GM12891 (cell line): Measurements from ENCODE around the gene CORO1C.
"Not testable (repeated sequence)": the region's sequence is repeated elsewhere in the genome, so short reads cannot be mapped to it uniquely, and the experiment has no call there.

Experiments used
- DNase-seq: peaks from one replicate; pipeline ENCODE4 v3.0.0; 2011; ENCODE audit warnings: low spot score; ENCODE audit not compliant: insufficient read length
- FAIRE-seq: peaks from 2 replicates; lab custom pipeline; 2011; peaks lifted over from hg19 to GRCh38; lab: Jason Lieb, UNC
- PAX5 ChIP-seq: IDR thresholded peaks from 2 replicates; pipeline ENCODE4 v1.6.1; 2011; ENCODE audit warnings: low read length, moderate library complexity, mild to moderate bottlenecking; ENCODE audit not compliant: insufficient read depth, severe bottlenecking
- POLR2A ChIP-seq: IDR thresholded peaks from 2 replicates; pipeline ENCODE4 v1.6.1; 2011; ENCODE audit warnings: low read depth, low read length, control low read depth
- POLR2AphosphoS5 ChIP-seq: IDR thresholded peaks from 2 replicates; pipeline ENCODE4 v1.6.1; 2011; ENCODE audit warnings: low read depth, low read length, control low read depth
- POU2F2 ChIP-seq: IDR thresholded peaks from 2 replicates; pipeline ENCODE4 v1.6.1; 2011; ENCODE audit warnings: low read depth, mild to moderate bottlenecking, control low read depth, low read length, moderate library complexity
- SPI1 ChIP-seq: IDR thresholded peaks from 2 replicates; pipeline ENCODE4 v1.6.1; 2011; ENCODE audit warnings: low read depth, low read length, control low read depth
- TAF1 ChIP-seq: IDR thresholded peaks from 2 replicates; pipeline ENCODE4 v1.6.1; 2011; ENCODE audit warnings: low read depth, low read length, control low read depth

CORO1C gene

DNA sequence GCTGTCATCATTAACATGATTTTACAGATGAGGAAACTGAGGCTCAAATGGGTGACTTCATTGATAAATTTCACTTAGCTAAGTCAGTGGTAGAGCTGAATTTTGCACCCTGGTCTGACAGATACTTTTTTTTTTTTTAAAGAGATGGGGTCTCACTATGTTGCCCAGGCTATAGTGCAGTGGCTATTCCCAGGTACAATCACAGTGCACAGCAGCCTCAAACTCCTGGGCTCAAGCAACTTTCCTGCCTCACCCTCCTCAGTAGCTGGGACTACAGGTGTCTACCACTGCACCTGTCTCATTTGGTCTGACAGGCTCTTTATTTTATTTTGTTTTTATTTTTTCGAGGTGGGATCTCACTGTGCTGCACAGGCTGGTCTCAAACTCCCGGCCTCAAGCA lies 24.2 kb upstream of the CORO1C start:
- no peak for DNase-seq
- TF ChIP-seq SPI1 (no peak), POLR2A (no peak), PAX5 (no peak), POLR2AphosphoS5 (no peak), TAF1 (no peak), POU2F2 (no peak)
- FAIRE-seq, result no peak

DNA sequence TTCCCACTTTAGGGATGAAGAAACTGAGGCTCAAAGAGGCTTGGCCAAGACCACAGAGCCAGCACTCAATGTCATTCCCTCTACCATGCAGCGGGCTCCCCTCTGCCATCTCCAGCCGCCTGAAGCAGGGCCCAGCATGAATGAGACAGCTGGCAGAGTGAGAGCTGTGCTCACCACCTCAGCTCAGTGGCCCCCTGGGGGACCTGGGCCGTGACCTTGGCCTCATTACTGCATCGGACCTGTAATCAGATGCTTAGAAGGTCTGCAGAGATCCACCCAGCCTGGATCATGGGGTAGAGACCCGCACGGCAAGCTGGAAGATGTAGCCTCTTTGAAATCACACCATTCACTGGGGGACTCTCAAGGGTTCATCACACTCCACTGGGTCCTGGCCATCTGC lies 22.7 kb upstream of the CORO1C start:
- DNase-seq, result no peak
- no peak for TF ChIP-seq POU2F2
- no peak for TF ChIP-seq POLR2A
- no peak for TF ChIP-seq SPI1
- TF ChIP-seq PAX5, result no peak
- TF ChIP-seq POLR2AphosphoS5, result no peak
- no peak for TF ChIP-seq TAF1
- no peak for FAIRE-seq

DNA sequence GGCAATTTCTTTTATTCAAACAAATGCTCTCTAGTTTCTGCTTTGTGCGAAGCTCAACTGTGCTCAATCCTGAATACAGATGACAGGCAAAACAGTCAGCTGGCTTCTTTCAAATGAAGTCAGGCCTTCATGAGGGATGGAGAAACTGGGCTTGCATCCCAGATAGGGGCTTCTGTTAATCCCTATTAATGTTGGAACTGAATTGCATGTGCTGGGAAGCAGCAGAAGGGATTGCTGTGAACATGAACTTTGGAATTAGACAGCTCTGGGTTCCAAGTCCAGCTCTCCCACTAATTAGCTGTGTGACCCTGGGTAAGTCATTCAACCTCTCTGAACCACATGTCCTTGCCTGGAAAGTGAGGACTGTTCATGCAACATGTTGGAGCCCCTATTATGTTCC lies 21.1 kb upstream of the CORO1C start:
- no peak for TF ChIP-seq POLR2AphosphoS5
- no peak for TF ChIP-seq SPI1
- no peak for TF ChIP-seq PAX5
- TF ChIP-seq POU2F2, result no peak
- TF ChIP-seq POLR2A, result no peak
- TF ChIP-seq TAF1, result no peak
- DNase-seq (no peak), FAIRE-seq (no peak)

DNA sequence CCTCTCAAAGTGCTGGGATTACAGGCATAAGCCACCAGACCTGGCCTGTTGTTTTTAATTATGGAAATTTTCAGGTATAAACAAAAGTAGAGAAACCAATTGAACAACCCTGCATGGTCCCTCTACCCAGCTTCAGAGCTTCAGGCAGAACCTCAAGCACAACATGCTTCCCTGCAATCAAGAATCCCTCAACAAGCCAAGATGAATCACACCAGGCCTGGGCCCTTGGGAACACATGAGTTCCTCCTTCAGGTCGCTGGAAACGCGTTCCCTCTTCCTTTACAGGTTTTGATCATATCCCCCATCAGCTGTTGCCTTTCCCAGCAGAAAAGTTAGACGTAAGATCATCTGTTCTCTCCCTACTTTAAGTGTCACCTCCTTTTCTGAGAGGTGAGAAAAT lies 20.5 kb upstream of the CORO1C start:
- DNase-seq, result no peak
- TF ChIP-seq POU2F2 (no peak), POLR2AphosphoS5 (no peak), TAF1 (no peak), PAX5 (no peak), SPI1 (no peak), POLR2A (no peak)
- FAIRE-seq, result no peak

DNA sequence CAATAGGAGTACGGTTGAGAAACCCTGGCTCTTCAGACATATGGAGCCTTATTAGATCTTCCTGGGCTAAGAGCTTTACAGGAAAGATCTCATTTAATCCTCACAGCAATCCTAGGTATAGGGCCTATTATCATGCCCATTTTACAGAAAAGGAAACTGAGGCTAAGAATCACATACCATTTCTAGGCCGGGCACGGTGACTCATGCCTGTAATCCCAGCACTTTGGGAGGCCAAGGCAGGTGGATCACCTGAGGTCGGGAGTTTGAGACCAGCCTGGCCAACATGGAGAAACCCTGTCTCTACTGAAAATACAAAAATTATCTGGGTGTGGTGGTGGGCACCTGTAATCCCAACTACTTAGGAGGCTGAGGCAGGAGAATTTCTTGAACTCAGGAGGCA lies 19.7 kb upstream of the CORO1C start:
- DNase-seq, FAIRE-seq: not testable (repeated sequence)

DNA sequence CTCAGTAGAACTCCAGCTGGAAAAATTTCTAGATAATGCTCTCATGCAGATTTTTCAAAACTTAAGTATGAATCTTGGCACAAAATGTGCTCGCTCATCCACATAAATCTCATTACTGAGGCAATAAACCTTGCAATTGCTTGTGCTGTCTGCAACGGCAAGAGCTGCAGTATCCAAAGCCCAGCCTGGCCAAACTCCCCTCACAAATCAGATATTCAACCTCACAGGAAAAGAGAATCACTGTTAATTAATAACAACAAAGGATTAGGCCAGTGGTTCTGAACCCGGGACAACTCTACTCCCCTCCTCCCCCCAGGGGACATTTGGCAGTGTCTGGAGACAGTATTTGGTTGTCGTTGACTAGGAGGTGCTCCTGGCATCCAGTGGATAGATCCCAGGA lies 19.2 kb upstream of the CORO1C start:
- DNase-seq, result no peak
- no peak for TF ChIP-seq POLR2A
- no peak for TF ChIP-seq POLR2AphosphoS5
- no peak for TF ChIP-seq TAF1
- TF ChIP-seq PAX5, result no peak
- TF ChIP-seq POU2F2, result no peak
- TF ChIP-seq SPI1, result no peak
- FAIRE-seq, result no peak

DNA sequence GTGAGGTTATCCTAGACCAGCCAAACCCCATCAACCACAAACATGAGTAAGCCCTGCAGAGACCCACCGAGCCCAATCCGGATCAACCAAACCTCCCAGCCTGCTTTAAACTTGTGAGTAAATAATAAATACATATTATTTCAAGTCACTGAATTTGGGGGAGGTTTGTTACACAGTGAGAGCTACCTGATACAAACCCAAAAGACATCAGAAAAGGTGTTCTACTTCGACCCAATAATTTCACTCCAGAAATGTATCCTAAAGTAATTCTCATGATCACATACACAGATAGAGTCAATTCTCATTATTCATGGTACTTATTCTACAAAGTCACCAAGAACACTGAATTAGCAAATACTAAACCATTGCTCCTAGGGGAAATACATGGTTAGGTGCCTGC lies 16.2 kb upstream of the CORO1C start:
- DNase-seq, result no peak
- TF ChIP-seq SPI1 (no peak), TAF1 (no peak), POLR2AphosphoS5 (no peak), POU2F2 (no peak), POLR2A (no peak), PAX5 (no peak)
- FAIRE-seq, result no peak

DNA sequence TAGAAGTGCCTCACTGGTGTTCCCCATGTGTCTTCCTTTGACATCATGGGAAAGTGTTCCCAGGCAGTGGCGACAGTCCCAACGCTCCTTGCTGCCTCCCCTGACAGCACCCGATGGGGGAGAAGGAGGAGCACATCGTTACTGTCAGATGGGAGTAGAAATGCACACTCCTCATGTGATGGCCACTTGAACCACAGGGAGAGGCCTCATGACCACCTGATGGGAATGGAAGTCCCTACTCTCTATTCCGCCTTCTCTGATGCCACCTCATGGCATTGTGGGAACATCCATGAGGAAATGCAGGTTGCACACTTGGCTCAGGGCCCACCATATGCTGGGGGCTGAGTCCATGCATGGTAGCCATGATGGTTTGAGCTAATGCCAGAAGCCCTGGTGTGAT lies 14.3 kb upstream of the CORO1C start:
- TF ChIP-seq POU2F2 (no peak), POLR2A (no peak), POLR2AphosphoS5 (no peak), SPI1 (no peak), PAX5 (no peak), TAF1 (no peak)
- FAIRE-seq (no peak), DNase-seq (no peak)

DNA sequence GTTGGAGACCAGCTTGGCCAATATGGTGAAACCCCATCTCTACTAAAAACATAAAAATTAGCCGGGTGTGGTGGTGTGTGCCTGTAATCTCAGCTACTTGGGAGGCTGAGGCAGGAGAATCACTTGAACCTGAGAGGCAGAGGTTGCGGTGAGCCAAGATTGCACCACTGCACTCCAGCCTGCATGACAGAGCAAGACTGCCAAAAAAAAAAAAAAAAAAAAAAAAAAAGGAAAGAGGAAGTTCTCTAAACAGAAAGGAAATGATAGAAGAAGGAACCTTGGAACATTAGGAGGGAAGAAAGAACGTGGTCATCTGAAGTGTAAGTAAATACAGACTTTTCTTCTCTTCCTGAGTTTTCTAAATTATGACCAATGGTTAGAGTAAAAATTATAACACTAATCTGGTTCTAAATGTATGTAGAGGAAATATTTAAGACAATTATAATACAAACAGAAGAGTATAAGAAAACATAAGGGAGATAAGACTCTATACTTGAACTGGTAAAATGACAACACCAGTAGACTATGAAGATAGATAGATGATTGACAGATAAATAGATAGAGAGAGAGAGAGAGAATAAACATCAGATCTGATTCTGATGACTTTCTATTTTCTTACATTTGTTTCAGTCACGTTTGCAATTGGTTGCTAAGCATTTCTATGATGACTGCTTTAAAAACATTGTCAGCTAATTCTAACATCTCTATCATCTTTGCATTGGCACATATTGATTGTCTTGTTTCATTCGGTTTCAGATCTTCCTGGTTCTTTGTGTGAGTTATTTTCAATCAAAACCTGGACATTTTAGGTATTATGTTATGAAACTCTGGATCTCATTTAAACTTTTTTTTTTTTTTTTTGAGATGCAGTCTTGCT lies 12.9 kb upstream of the CORO1C start:
- FAIRE-seq (no peak), DNase-seq (no peak)
- TF ChIP-seq POU2F2, result no peak
- TF ChIP-seq SPI1, result no peak
- no peak for TF ChIP-seq POLR2A
- TF ChIP-seq POLR2AphosphoS5, result no peak

DNA sequence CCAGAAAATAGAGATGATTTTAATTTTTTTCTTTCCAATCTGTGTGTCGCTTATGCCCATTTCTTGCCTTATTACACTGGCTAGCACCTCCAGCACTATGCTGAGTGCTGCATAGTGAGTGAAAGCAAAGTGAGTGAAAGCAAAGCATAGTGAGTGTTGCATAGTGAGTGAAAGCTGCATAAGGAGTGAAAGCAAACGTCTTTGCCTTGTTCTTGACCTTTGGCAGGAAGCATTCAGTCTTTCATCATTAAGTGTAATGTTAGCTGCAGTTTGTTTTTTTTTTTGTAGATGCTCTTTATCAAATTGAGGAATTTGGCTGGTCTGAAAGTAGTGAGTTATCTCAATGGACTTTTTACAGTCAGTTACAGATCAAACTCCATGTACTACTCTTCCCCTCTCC lies 6.9 kb upstream of the CORO1C start:
- TF ChIP-seq SPI1 (no peak), POU2F2 (no peak), TAF1 (no peak), POLR2A (no peak), POLR2AphosphoS5 (no peak), PAX5 (no peak)
- DNase-seq, result no peak
- FAIRE-seq, result no peak
